ENCODE measurements around the gene HTR4. TPM values are rescaled to one million over a fixed set of nuclear protein-coding genes. Genes with fewer than 3 reads are reported as not detected.

Gene HTR4
- total RNA-seq, 2 donors from 2014 or later = 7.5 to 8.9 TPM

DNA sequence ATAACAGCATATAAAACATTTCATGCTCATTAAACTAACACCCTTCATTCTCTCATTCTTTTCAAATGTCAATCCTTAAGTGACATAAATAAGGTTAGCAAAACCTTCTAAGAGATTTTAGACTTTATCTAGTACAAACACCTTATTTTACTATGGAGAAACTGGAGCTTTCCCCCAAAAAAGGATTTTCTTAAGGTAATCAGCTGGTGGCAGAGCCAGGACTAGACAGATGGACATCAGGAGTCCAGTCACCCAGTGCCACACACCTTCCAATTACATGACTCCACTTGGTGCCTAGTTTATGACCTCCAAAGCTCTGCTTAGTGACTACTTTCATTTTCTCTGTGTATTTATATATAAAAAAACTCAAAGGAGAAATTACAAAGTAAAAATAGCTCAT lies 70.2 kb downstream of the HTR4 start:
- H3K9me3 ChIP-seq = no peaks in the 10 kb centered on the region
- intact Hi-C loops (cut with DNase I) = no loop called here

DNA sequence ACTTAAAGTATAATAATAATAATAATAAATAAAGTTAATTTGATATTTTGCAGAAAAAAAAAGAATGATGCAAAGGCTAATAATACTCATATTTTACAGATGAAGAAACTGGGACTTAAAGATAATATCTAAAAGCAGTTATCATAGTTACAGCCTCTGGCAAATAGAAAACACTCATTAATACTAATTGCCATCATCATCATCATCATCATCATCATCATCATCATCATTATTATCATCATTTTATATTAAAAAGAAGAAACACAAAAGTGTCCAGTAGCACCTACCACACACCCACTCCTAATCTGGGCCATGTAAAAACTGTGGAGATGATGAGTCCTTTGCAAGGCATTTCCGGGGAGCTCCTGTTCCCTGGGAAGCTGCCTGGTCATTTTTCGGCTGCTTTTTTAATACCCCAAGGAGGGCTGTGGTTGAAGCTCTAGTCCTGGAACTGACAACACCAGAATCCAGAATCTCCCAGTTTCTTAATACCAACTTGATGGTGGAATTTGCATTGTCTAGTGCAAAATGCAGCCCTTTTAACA lies 70.8 kb downstream of the HTR4 start:
- Histone ChIP-seq H3K4me1 (no peaks in the 10 kb centered on the region), H3K9me3 (no peaks in the 10 kb centered on the region), H3K36me3 (no peaks in the 10 kb centered on the region), H3K4me3 (no peak overlapping the region), H3K27ac (no peak overlapping the region), H3K27me3 (no peaks in the 10 kb centered on the region), H3K9ac (ENCODE audit: low read depth in 2 of 2, low read length in 2 of 2) (no peak overlapping the region)
- no peak for DNase-seq
- intact Hi-C loops (cut with DNase I) = no loop called here
- TF ChIP-seq, protein P1, sequence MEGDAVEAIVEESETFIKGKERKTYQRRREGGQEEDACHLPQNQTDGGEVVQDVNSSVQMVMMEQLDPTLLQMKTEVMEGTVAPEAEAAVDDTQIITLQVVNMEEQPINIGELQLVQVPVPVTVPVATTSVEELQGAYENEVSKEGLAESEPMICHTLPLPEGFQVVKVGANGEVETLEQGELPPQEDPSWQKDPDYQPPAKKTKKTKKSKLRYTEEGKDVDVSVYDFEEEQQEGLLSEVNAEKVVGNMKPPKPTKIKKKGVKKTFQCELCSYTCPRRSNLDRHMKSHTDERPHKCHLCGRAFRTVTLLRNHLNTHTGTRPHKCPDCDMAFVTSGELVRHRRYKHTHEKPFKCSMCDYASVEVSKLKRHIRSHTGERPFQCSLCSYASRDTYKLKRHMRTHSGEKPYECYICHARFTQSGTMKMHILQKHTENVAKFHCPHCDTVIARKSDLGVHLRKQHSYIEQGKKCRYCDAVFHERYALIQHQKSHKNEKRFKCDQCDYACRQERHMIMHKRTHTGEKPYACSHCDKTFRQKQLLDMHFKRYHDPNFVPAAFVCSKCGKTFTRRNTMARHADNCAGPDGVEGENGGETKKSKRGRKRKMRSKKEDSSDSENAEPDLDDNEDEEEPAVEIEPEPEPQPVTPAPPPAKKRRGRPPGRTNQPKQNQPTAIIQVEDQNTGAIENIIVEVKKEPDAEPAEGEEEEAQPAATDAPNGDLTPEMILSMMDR (IDR thresholded peaks at IDR 0.05) = no peak

More for the DNA sequence above, 70.2 kb downstream of the HTR4 start:
- Histone ChIP-seq H3K4me3 (no peak overlapping the region), H3K27me3 (no peaks in the 10 kb centered on the region), H3K9ac (ENCODE audit: low read depth in 2 of 2, low read length in 2 of 2) (no peak overlapping the region), H3K4me1 (no peaks in the 10 kb centered on the region), H3K36me3 (no peaks in the 10 kb centered on the region), H3K27ac (no peak overlapping the region)
- TF ChIP-seq, protein P1 (IDR thresholded peaks at IDR 0.05) = no peak
- DNase-seq = no peak

DNA sequence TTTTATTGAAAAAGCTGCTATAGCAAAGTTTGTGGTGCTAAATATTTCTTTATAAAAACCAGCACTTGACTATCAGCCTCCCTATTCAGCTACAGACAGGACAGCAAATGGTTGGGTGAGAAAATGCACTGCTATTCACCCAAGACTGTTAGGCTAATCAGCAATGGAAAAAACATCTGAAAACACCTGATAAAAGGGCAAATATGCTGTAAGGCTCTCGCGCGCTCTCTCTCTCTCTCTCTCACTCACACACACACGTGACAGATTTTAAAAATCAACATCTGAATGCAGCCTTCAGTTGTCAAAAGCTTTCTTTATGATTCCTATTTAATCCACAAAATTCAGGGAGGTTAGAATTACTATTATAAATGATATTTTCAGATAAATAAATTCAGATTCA lies 80.2 kb downstream of the HTR4 start:
- intact Hi-C loops (cut with DNase I) = no loop called here
- no peak overlapping the region for H3K9ac ChIP-seq (ENCODE audit: low read depth in 2 of 2, low read length in 2 of 2)
- DNase-seq = no peak
- H3K4me1 ChIP-seq = no peaks in the 10 kb centered on the region
- no peak overlapping the region for H3K4me3 ChIP-seq
- TF ChIP-seq, protein P1 (IDR thresholded peaks at IDR 0.05) = no peak
- no peak overlapping the region for H3K27ac ChIP-seq
- no peaks in the 10 kb centered on the region for H3K27me3 ChIP-seq
- no peaks in the 10 kb centered on the region for H3K36me3 ChIP-seq
- H3K9me3 ChIP-seq = no peaks in the 10 kb centered on the region

DNA sequence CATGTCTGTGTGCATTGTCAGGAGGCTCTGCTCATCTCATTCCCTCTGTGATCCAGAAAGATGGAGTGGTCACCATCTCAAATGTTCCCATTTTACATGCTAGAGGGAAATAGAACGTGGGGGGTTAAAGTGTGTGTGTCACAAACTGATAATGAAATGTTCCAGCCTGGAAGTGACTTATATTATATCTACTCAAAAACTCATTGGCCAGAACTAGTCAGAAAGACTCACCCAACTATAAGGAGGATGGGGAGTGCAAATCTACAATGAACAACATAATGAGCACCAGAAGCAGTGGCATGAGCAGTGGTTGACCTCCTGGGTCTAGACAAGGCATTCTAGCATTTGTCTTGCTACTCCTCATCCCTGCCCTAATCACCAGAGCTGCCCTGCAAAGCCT lies 81.0 kb downstream of the HTR4 start:
- no peak overlapping the region for H3K4me3 ChIP-seq
- no peaks in the 10 kb centered on the region for H3K36me3 ChIP-seq
- H3K9ac ChIP-seq (ENCODE audit: low read depth in 2 of 2, low read length in 2 of 2) = no peak overlapping the region
- no peaks in the 10 kb centered on the region for H3K4me1 ChIP-seq
- H3K9me3 ChIP-seq = no peaks in the 10 kb centered on the region
- no peaks in the 10 kb centered on the region for H3K27me3 ChIP-seq
- intact Hi-C loops (cut with DNase I) = no loop called here
- H3K27ac ChIP-seq = no peak overlapping the region
- TF ChIP-seq, protein P1 (IDR thresholded peaks at IDR 0.05) = no peak
- no peak for DNase-seq

DNA sequence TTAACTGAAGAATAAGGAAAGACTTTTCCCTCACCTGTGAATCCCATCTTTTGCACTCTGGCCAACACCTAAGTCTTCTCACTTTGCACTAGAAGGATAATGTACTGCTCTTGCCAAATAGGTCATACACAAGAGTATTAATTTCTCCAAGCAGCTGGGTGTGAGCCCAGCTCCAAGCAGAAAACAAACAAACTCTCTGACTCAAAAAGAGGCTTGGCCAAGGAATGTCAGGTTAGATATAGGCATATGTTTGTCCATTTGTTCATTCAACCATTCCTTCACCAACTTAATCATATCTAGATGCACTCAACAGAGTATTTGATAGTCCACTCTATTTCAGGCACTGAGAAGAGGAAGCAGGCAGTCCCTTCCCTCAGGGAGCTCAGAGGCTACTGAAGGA lies 84.4 kb downstream of the HTR4 start:
- Histone ChIP-seq H3K27me3 (no peaks in the 10 kb centered on the region), H3K27ac (no peak overlapping the region), H3K9ac (ENCODE audit: low read depth in 2 of 2, low read length in 2 of 2) (no peak overlapping the region), H3K4me3 (no peak overlapping the region), H3K9me3 (no peaks in the 10 kb centered on the region), H3K4me1 (no peaks in the 10 kb centered on the region), H3K36me3 (no peaks in the 10 kb centered on the region)
- TF ChIP-seq, protein P1 (IDR thresholded peaks at IDR 0.05) = no peak
- no peak for DNase-seq
- intact Hi-C loops (cut with DNase I) = no loop called here
